ENCODE results near the gene ZCCHC14.

Gene ZCCHC14

GRCh38 chr16:87424266-87424665, 68.6 kb downstream of the ZCCHC14 start:
- DNase-seq (ENCODE audit: low read depth) = no peak
- no peak overlapping the region for H3K4me3 ChIP-seq (ENCODE audit: control insufficient read depth, low read depth, low read length)
- TF ChIP-seq, protein P1, sequence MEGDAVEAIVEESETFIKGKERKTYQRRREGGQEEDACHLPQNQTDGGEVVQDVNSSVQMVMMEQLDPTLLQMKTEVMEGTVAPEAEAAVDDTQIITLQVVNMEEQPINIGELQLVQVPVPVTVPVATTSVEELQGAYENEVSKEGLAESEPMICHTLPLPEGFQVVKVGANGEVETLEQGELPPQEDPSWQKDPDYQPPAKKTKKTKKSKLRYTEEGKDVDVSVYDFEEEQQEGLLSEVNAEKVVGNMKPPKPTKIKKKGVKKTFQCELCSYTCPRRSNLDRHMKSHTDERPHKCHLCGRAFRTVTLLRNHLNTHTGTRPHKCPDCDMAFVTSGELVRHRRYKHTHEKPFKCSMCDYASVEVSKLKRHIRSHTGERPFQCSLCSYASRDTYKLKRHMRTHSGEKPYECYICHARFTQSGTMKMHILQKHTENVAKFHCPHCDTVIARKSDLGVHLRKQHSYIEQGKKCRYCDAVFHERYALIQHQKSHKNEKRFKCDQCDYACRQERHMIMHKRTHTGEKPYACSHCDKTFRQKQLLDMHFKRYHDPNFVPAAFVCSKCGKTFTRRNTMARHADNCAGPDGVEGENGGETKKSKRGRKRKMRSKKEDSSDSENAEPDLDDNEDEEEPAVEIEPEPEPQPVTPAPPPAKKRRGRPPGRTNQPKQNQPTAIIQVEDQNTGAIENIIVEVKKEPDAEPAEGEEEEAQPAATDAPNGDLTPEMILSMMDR (IDR thresholded peaks at IDR 0.05; ENCODE audit: control insufficient read depth, insufficient read depth, low read depth, low read length, missing control alignments) = no peak

GRCh38 chr16:87423429-87423828, 69.4 kb downstream of the ZCCHC14 start:
- DNase-seq (ENCODE audit: low read depth) = no peak
- no peak overlapping the region for H3K4me3 ChIP-seq (ENCODE audit: control insufficient read depth, low read depth, low read length)
- TF ChIP-seq, protein P1 (IDR thresholded peaks at IDR 0.05; ENCODE audit: control insufficient read depth, insufficient read depth, low read depth, low read length, missing control alignments) = no peak

DNA sequence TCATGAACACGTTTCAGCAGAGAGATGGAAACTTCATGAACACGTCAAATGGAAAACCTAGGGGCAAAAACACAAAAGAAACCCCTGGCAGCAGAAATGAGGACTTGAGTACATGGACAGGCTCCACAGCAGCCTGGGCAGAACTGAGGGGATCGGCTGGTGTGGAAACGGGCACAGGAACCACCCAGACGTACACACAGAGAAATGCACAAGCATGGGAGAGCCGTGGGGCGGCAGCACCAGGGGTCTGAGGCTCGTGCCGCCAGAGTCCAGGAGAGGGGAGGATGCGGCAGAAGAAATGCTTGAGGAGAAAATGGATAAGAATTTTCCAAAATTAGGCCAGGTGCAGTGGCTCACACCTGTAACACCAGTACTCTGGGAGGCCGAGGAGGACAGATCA, 70.7 kb downstream of the ZCCHC14 start:
- DNase-seq (ENCODE audit: low read depth) = no peak
- TF ChIP-seq, protein P1 (IDR thresholded peaks at IDR 0.05; ENCODE audit: control insufficient read depth, insufficient read depth, low read depth, low read length, missing control alignments) = no peak
- no peak overlapping the region for H3K4me3 ChIP-seq (ENCODE audit: control insufficient read depth, low read depth, low read length)

- no peak overlapping the region for H3K4me3 ChIP-seq (ENCODE audit: control insufficient read depth, low read depth, low read length)
- no peak for DNase-seq (ENCODE audit: low read depth)
- TF ChIP-seq, protein P1 (IDR thresholded peaks at IDR 0.05; ENCODE audit: control insufficient read depth, insufficient read depth, low read depth, low read length, missing control alignments) = no peak
Measured at GRCh38 chr16:87421003-87421912, 71.6 kb downstream of the ZCCHC14 start.

DNA sequence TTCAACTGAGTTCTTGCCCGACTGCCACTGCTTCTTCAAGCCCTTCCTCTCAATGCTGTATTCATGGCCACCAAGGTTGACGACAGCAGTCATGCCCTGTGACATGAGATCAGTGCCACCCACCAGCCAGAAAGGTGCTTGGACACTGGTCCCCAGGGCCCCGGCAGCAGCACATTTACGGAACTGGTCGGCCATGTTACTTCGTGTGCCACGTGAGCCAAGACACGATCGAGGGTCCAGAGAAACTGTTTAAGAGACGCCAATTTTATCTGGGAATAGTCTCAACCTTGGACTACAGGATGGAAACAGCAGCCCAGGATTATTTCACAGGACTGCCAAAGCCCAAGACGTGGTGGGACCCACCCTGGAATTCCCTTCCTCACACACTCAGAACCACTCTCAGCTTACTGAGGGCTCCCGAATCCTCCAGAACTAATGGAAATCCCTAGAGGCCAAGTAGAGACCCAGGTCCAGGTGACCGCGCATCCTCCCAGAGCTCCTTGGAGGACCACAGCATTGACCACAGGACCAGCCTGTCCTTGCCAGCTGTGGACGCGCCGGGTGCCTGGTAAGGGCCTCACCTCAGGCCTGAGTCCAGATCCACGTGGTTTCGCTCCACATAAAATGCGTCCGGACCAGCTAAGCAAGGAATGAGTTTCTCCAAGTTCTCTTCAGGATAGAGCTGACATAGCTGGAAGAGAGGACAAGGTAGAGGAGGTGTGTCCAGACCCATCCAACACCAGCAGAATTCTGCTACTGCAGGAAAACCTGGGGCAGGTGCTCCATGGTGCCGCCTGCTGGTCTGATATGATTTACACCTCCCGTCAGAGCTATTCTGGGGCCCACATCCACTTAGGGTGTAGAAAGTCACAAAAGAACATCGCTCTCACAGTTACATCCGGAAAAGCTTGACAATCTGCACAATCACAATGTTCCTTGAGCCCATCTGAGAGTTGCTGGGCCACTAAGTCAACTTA, 72.5 kb downstream of the ZCCHC14 start:
- no peak for DNase-seq (ENCODE audit: low read depth)
- TF ChIP-seq, protein P1 (IDR thresholded peaks at IDR 0.05; ENCODE audit: control insufficient read depth, insufficient read depth, low read depth, low read length, missing control alignments) = no peak
- no peak overlapping the region for H3K4me3 ChIP-seq (ENCODE audit: control insufficient read depth, low read depth, low read length)

- TF ChIP-seq, protein P1 (IDR thresholded peaks at IDR 0.05; ENCODE audit: control insufficient read depth, insufficient read depth, low read depth, low read length, missing control alignments) = no peak
- H3K4me3 ChIP-seq (ENCODE audit: control insufficient read depth, low read depth, low read length) = no peak overlapping the region
- no peak for DNase-seq (ENCODE audit: low read depth)
Measured at GRCh38 chr16:87418644-87419043, 74.2 kb downstream of the ZCCHC14 start.

Data from AG09309 (cell line).